IPS-18c (cell line): ENCODE measurements around the gene PUS1.

Source experiments
- H3K4me3 ChIP-seq: 2 replicates; pipeline ENCODE4 v1.7.0; 2013; ENCODE audit warnings: low read depth, mild to moderate bottlenecking, low read length, moderate library complexity; ENCODE audit not compliant: insufficient read depth
- H3K9me3 ChIP-seq: one replicate; pipeline ENCODE4 v1.6.1; 2013; ENCODE audit warnings: mild to moderate bottlenecking, low read length, moderate library complexity; ENCODE audit not compliant: control insufficient read depth, insufficient read depth

PUS1 gene

DNA sequence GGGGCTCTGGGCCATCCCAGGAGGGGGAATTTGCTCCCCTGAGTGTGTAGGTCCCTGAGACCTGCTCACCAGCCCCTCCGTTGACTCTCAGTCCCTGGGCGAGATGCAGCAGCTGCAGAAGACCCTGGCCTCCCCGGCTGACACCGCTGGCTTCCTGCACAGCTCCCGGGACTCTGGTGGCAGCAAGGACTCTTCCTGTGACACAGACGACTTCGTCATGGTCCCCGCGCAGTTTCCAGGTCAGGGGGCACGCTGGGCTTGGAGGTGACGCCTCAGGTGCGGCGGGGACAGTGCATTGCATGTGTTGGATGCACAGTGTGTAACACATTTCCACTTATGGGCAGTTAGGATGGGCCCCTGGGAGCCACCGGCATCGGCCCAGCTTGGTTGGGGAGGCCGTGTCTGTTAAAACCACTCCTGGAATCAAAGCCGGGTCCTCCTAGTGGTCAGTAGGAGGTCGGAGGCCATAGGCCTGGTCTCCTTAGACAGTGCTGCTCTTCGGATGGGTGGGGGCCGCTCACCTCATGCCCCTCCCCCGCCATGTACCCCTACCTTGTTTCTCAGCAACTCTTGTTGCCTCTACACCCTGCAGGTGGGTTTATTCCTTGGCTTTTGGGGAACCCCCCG lies 17.1 kb upstream of the PUS1 start:
- no peaks in the 10 kb centered on the region for H3K9me3 ChIP-seq
- H3K4me3 ChIP-seq = no peak overlapping the region

DNA sequence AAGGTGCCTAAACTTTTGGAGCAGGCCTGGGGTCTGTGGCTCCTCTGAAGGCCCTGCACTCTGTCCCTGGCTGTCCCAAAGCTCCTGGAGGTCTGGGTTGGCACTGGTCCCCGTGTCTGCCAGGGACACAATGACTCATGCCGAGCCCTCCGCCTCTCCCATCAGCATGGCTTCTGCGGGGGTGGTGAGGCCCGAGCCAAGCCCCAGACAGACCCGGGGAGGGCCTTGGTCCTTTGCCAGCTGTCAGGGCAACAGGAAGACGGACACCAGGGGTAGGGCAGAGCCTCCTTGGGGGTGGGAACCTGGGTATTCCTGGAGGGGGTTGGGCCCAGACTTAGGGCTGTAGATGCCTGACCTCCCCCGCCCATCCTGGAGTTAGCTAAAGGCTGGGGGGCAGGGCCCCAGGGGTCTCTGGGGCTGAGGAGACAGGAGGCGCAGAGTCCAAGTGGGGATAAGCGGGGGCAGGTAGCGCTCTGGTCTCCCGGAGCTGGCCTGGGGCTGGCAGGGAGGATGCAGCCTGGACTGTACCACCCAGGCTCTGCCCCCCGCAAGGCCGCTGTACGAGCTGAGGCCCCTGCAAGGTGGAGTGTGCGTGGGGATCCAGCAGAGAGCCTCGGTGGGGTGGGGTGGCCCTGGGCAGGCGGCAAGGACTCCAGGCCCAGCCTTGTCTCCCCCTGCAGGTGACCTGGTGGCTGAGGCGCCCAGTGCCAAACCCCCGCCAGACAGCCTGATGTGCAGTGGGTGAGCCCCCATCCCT lies 16.4 kb upstream of the PUS1 start:
- H3K9me3 ChIP-seq = no peaks in the 10 kb centered on the region
- no peak overlapping the region for H3K4me3 ChIP-seq

DNA sequence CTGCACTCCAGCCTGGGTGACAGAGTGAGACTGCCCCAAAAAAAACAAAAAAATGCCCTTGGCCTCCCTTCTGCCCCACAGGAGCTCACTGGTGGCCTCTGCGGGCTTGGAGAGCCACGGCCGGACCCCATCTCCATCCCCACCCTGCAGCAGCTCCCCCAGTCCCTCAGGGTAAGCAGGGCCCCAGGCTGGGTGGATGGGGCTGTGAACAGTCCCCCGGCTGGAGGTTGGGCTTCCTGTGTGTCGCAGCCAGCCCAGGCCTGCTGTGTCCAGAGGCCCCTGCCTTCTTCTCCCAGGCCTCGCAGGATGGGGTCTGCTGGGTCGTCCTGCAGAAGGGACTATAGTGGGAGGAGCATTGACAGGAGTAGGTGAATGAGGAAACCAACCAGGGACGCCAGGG lies 15.4 kb upstream of the PUS1 start:
- Histone ChIP-seq H3K4me3 (no peak overlapping the region), H3K9me3 (no peaks in the 10 kb centered on the region)

DNA sequence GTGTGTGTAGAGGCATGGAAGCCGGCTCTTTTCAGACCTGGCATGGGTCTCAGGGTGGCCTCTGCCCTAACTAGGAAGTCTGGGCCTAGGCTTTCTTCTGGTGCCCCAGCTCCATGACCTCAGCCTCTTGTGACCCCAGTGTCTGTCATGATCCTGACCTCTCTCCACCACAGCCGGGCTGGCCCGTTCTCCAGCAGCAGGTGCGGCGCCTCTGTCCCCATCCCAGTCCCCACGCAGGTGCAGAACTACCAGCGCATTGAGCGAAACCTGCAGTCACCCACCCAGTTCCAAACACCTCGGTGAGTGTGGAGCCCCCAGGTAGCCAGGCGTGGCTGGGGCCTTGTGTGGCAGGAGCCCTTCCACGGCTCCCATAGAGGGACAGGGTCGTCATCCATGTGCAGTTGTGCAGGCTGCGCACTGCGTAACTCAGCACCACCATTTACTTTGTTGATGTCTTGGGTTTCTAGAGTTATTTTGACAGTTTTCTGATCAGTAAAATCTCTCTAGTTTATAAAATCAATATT lies 14.8 kb upstream of the PUS1 start:
- Histone ChIP-seq H3K9me3 (no peaks in the 10 kb centered on the region), H3K4me3 (no peak overlapping the region)

DNA sequence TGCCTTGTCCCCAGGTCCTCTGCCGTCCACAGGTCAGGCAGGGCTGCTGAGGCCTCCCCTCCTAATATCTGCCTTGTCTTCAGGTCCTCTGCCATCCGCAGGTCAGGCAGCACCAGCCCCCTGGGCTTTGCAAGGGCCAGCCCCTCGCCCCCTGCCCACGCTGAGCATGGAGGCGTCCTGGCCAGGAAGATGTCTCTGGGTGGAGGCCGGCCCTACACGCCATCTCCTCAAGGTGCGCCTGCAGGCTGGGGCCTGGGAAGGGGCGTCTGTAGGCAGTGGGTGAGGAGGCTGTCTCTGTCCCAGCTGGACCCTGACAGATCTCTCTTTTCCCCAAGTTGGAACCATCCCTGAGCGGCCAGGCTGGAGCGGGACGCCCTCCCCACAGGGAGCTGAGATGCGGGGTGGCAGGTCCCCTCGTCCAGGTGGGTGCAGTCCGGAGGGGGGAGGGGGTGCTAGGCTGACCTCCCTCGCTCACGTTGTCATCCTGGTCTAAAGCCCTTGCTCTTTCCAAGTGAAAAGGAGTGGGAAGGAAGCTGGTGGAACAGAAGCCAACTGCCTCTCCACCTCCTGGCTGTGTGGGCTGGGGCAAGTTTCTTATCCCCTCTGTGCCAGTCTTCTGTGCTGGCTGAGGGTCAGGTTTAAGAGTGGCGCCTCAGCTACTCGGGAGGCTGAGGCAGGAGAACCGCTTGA lies 13.9 kb upstream of the PUS1 start:
- H3K4me3 ChIP-seq = no peak overlapping the region
- no peaks in the 10 kb centered on the region for H3K9me3 ChIP-seq

DNA sequence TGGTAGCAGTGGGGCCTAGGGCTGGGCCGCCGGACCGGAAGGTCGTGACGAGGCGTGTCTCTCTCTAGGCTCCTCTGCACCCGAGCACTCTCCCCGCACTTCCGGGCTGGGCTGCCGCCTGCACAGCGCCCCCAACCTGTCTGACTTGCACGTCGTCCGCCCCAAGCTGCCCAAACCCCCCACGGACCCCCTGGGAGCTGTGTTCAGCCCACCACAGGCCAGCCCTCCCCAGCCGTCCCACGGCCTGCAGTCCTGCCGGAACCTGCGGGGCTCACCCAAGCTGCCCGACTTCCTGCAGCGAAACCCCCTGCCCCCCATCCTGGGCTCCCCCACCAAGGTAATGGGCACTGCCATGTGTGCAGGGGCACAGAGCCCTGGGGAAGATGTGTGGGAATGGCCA lies 13.3 kb upstream of the PUS1 start:
- no peak overlapping the region for H3K4me3 ChIP-seq
- H3K9me3 ChIP-seq = no peaks in the 10 kb centered on the region

DNA sequence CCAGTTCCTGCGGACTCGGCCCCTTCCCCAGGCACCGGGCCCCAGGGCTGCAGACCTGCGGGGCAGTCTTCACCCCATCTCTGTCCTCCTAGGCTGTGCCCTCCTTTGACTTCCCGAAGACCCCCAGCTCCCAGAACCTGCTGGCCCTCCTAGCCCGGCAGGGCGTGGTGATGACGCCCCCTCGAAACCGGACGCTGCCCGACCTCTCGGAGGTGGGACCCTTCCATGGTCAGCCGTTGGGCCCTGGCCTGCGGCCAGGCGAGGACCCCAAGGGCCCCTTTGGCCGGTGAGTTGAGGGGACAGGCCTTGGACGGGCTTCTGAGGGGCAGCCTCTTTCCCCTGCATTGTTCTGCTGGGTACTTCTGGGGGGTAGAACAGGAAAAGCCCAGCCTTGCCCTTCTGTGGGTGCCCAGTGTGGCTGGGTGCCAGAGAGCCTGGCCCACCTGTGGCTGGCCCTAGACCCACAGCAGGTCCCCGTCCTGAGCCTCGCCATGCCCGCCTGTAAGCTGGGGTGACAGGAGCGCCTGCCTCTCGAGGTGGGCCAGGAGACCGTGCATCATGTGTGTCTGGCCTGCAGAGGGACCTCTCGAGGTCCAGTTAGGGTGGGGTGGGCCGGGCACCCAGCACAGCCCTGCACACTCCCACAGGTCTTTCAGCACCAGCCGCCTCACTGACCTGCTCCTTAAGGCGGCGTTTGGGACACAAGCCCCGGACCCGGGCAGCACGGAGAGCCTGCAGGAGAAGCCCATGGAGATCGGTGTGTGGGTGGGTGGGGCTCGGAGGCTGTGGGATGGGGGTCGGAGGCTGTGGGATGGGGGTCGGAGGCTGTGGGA lies 12.6 kb upstream of the PUS1 start:
- Histone ChIP-seq H3K4me3 (no peak overlapping the region), H3K9me3 (no peaks in the 10 kb centered on the region)

DNA sequence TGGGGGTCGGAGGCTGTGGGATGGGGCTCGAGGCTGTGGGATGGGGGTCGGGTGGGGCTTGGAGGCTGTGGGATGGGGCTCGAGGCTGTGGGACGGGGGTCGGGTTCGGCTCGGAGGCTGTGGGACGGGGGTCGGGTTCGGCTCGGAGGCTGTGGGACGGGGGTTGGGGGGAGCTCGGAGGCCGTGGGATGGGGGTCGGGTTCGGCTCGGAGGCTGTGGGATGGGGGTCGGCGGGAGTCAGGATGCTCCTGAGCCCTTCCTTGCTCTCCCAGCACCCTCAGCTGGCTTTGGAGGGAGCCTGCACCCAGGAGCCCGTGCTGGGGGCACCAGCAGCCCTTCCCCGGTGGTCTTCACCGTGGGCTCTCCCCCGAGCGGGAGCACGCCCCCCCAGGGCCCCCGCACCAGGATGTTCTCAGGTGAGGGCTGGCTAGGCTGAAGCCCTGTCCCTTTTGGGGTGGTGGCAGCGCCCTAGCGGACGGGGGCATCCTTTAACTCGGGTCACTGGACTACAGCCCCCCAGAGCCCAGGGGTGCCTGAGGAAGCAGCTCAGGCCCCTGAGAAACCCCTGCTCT lies 11.9 kb upstream of the PUS1 start:
- no peak overlapping the region for H3K4me3 ChIP-seq
- H3K9me3 ChIP-seq = no peaks in the 10 kb centered on the region

DNA sequence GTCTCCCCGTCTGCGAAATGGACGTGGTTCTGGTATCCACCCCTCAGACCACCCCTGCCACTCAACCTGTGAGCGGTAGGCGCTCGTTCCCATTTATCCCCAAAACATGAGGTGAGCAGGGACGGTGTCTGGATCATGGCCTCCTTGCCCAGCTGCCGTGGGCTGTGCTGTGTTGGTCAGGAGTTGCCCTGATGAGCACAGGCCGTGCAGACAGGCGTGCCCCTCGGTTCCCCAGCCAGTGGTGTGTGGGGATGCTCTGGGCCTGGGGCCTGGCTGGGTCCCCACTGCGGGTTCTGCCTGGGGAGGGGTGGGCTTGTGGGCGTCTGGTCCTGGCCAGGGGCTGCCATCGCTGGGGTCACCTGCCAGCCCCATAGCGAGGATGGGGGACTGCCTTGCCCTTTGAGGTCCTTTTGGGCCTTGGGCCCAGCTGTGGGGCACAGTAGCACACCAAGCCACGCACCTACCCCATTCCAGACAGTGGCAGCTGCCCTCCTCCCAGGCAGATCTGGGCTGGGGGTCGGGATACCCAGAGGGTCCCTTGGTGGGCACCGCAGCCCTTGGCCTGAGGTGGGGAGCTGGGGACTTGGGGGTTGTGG lies 11.3 kb upstream of the PUS1 start:
- no peak overlapping the region for H3K4me3 ChIP-seq

DNA sequence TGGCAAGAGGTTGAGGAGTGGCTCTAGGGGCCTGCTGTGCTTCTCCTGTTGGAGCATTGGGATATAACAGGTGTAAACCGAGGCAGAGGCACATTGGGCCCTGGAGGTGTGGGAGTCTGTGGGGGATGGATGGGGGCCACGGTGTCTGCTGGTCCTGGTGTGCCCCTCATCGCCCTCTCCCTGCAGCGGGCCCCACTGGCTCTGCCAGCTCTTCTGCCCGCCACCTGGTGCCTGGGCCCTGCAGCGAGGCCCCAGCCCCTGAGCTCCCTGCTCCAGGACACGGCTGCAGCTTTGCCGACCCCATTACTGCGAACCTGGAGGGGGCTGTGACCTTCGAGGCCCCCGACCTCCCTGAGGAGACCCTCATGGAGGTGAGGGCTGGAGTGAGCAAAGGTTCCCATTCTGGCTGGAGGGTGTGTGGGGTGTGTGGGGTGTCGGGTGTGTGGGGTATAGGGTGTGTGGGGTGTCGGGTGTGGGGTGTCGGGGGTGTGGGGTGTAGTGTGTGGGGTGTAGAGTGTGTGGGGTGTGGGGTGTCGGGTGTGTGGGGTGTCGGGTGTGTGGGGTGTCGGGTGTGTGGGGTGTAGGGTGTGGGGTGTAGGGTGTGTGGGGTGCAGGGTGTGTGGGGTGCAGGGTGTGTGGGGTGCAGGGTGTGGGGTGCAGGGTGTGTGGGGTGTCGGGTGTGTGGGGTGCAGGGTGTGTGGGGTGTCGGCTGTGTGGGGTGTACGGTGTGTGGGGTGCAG lies 10.6 kb upstream of the PUS1 start:
- H3K9me3 ChIP-seq = no peaks in the 10 kb centered on the region
- H3K4me3 ChIP-seq = no peak overlapping the region

More for the DNA sequence above, 11.3 kb upstream of the PUS1 start:
- no peaks in the 10 kb centered on the region for H3K9me3 ChIP-seq

DNA sequence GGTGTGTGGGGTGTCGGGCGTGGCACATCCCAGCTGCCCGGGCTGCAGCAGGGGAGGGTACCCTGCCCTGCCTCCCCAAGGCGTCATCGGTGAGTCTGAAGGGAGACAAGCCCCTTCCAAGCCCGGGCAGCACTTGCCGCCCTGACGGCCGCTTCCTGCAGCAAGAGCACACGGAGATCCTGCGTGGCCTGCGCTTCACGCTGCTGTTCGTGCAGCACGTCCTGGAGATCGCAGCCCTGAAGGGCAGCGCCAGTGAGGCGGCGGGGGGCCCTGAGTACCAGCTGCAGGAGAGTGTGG lies 10.1 kb upstream of the PUS1 start:
- Histone ChIP-seq H3K4me3 (no peak overlapping the region), H3K9me3 (no peaks in the 10 kb centered on the region)

DNA sequence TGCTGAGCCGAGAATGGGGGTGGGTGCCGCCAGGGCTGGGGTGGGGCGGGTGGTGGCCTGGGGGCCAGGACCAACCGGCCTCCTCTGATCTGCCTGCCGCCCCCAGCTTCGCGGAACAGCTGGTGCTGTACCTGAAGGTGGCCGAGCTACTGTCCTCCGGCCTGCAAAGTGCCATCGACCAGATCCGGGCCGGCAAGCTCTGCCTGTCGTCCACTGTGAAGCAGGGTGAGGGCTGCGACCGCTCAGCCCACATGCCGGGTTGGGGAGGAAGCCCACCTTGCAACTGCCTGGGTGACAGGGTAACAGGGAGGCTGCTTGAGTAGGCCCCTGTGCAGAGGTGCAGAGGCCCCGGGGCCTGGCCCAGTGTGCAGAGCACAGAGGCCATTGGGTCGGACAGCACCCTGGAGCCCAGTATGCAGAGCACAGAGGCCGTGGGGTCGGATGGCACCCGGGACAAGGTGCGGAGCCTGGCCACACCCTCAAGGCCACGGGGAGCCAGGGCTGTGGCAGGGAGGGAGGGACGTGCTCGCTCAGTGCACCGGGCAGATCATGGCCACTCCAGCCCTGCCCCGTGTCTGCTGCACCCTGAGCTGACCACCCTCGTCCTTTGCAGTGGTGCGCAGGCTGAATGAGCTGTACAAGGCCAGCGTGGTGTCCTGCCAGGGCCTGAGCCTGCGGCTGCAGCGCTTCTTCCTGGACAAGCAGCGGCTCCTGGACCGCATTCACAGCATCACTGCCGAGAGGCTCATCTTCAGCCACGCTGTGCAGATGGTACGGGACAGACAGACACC lies 9.5 kb upstream of the PUS1 start:
- Histone ChIP-seq H3K9me3 (no peaks in the 10 kb centered on the region), H3K4me3 (no peak overlapping the region)

DNA sequence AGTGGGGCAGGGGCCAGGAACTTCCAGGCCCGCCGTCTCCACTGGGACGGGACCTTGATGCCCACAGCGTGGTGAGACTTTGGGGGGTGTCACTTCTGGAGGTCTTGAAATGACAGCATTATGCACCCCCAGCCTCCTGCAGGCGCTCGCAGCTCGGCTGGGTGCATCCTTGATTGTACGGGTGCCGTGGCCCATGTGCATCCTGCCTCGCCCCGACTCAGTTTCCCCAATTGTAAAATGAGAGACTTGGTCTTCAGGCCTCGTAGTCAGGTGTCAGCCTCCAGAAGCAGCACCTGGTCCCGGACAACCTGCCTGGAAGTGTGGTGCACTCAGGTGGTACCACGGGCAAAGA lies 8.9 kb upstream of the PUS1 start:
- H3K9me3 ChIP-seq = no peaks in the 10 kb centered on the region
- no peak overlapping the region for H3K4me3 ChIP-seq

DNA sequence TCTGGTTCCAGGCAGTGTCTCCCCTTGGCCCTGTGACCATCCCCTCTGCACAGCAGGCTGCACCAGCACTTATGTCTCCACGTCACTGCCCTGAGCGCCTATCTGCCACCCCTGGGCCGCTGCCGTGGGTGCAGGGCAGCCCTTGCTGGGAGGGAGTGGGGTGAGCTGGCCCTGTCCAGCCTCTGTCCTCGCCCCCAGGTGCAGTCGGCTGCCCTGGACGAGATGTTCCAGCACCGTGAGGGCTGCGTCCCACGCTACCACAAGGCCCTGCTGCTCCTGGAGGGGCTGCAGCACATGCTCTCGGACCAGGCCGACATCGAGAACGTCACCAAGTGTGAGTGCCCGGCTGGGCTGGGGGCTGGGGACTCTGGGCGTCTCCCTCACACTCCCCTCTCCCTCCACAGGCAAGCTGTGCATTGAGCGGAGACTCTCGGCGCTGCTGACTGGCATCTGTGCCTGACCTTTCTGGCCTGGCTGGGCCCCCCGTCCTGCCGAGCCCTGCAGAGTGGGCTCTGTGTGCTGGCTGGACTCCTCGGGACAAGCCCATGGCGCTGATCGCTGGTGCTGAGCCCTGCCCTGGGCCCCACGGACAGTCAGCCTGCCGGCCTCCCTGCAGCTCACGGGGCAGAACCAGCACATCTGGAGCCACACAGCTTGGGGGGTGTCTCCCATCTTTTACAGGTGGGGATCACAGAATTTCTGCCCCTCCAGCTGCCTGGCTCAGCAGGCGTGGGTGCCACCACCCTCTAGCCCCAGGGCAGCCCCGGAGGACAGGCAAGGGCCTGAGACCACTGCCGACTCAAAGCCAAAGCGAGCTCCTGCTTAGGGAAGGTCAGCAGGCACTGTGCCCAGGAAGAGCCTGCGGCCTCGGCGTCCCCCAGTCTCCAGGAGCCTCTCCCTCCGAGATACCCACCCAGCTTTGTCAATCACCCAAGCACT lies 7.9 kb upstream of the PUS1 start:
- H3K9me3 ChIP-seq = no peaks in the 10 kb centered on the region
- H3K4me3 ChIP-seq = no peak overlapping the region
